Measurements from ENCODE around the gene UVRAG.

The UVRAG gene

GRCh38 chr11:76157891-76158290 is 342.9 kb downstream of the UVRAG start:
- Histone ChIP-seq H4K20me1 (ENCODE audit: insufficient read depth, low read length) (no peaks in the 10 kb centered on the region), H2AFZ (ENCODE audit: low read depth, low read length) (no peak overlapping the region), H3K27me3 (ENCODE audit: low read depth, low read length) (0 out of 2 replicates have a peak, but pooled peaks cover 4% of the 10 kb centered on the region), H3K79me2 (ENCODE audit: low read length) (no peaks in the 10 kb centered on the region), H3K27ac (ENCODE audit: low read length) (no peak overlapping the region), H3K9me3 (ENCODE audit: insufficient read depth, low read length) (no peaks in the 10 kb centered on the region), H3K4me1 (ENCODE audit: low read length) (peaks cover 10% of the 10 kb centered on the region), H3K4me2 (ENCODE audit: low read length) (no peak overlapping the region), H3K36me3 (replicated peaks; ENCODE audit: low read depth, low read length) (no peaks in the 10 kb centered on the region), H3K9ac (ENCODE audit: low read length) (no peak overlapping the region), H3K4me3 (ENCODE audit: low read length) (no peak overlapping the region)
- TF ChIP-seq EZH2phosphoT487 (IDR thresholded peaks at IDR 0.05; ENCODE audit: low read depth) (no peak), CTCF (IDR thresholded peaks at IDR 0.05; ENCODE audit: low read depth, low read length) (no peak)

GRCh38 chr11:76158394-76159302 is 343.6 kb downstream of the UVRAG start:
- Histone ChIP-seq H4K20me1 (ENCODE audit: insufficient read depth, low read length) (no peaks in the 10 kb centered on the region), H3K9ac (ENCODE audit: low read length) (no peak overlapping the region), H3K79me2 (ENCODE audit: low read length) (no peaks in the 10 kb centered on the region), H3K4me1 (ENCODE audit: low read length) (peaks cover 2% of the 10 kb centered on the region), H3K4me2 (ENCODE audit: low read length) (no peak overlapping the region), H2AFZ (ENCODE audit: low read depth, low read length) (no peak overlapping the region), H3K4me3 (ENCODE audit: low read length) (no peak overlapping the region), H3K27me3 (ENCODE audit: low read depth, low read length) (0 out of 2 replicates have a peak, but pooled peaks cover 4% of the 10 kb centered on the region), H3K36me3 (replicated peaks; ENCODE audit: low read depth, low read length) (no peaks in the 10 kb centered on the region), H3K27ac (ENCODE audit: low read length) (no peak overlapping the region), H3K9me3 (ENCODE audit: insufficient read depth, low read length) (no peaks in the 10 kb centered on the region)
- TF ChIP-seq EZH2phosphoT487 (IDR thresholded peaks at IDR 0.05; ENCODE audit: low read depth) (no peak), CTCF (IDR thresholded peaks at IDR 0.05; ENCODE audit: low read depth, low read length) (no peak)

- H2AFZ ChIP-seq (ENCODE audit: low read depth, low read length): no peak overlapping the region
- H3K27me3 ChIP-seq (ENCODE audit: low read depth, low read length): 0 out of 2 replicates have a peak, but pooled peaks cover 4% of the 10 kb centered on the region
- H3K79me2 ChIP-seq (ENCODE audit: low read length): no peaks in the 10 kb centered on the region
- TF ChIP-seq EZH2phosphoT487 (IDR thresholded peaks at IDR 0.05; ENCODE audit: low read depth) (no peak), CTCF (IDR thresholded peaks at IDR 0.05; ENCODE audit: low read depth, low read length) (no peak)
- no peaks in the 10 kb centered on the region for H3K36me3 ChIP-seq (replicated peaks; ENCODE audit: low read depth, low read length)
- H3K4me2 ChIP-seq (ENCODE audit: low read length): no peak overlapping the region
- H4K20me1 ChIP-seq (ENCODE audit: insufficient read depth, low read length): no peaks in the 10 kb centered on the region
- H3K4me3 ChIP-seq (ENCODE audit: low read length): no peak overlapping the region
- H3K4me1 ChIP-seq (ENCODE audit: low read length): no peaks in the 10 kb centered on the region
- H3K9me3 ChIP-seq (ENCODE audit: insufficient read depth, low read length): no peaks in the 10 kb centered on the region
- H3K27ac ChIP-seq (ENCODE audit: low read length): no peak overlapping the region
- no peak overlapping the region for H3K9ac ChIP-seq (ENCODE audit: low read length)
Observed at GRCh38 chr11:76159303-76159937, 344.4 kb downstream of the UVRAG start.

- no peak overlapping the region for H3K4me3 ChIP-seq (ENCODE audit: low read length)
- 0 out of 2 replicates have a peak, but pooled peaks cover 4% of the 10 kb centered on the region for H3K27me3 ChIP-seq (ENCODE audit: low read depth, low read length)
- no peaks in the 10 kb centered on the region for H3K36me3 ChIP-seq (replicated peaks; ENCODE audit: low read depth, low read length)
- H3K9ac ChIP-seq (ENCODE audit: low read length): no peak overlapping the region
- H3K27ac ChIP-seq (ENCODE audit: low read length): no peak overlapping the region
- no peaks in the 10 kb centered on the region for H3K4me1 ChIP-seq (ENCODE audit: low read length)
- H3K79me2 ChIP-seq (ENCODE audit: low read length): no peaks in the 10 kb centered on the region
- H3K9me3 ChIP-seq (ENCODE audit: insufficient read depth, low read length): no peaks in the 10 kb centered on the region
- H2AFZ ChIP-seq (ENCODE audit: low read depth, low read length): no peak overlapping the region
- no peaks in the 10 kb centered on the region for H4K20me1 ChIP-seq (ENCODE audit: insufficient read depth, low read length)
- TF ChIP-seq EZH2phosphoT487 (IDR thresholded peaks at IDR 0.05; ENCODE audit: low read depth) (no peak), CTCF (IDR thresholded peaks at IDR 0.05; ENCODE audit: low read depth, low read length) (no peak)
- no peak overlapping the region for H3K4me2 ChIP-seq (ENCODE audit: low read length)
Observed at GRCh38 chr11:76159983-76160661, 345.1 kb downstream of the UVRAG start.

Data from OCI-LY3 (cell line).